Dermis microvascular lymphatic vessel endothelial cell (primary cell): ENCODE measurements around the gene GLT6D1. TPM values are rescaled to one million over a fixed set of nuclear protein-coding genes. Genes with fewer than 3 reads are reported as not detected.
"Not testable (repeated sequence)": the region's sequence is repeated elsewhere in the genome, so short reads cannot be mapped to it uniquely, and the experiment has no call there.

ENCODE experiments used
- DNase-seq, 2 donors: peaks; one replicate each; pipeline versions ENCODE4 v3.0.0 to v3.0.0-alpha.2; 2010; ENCODE audit warnings: low read depth in 2 of 2
- total RNA-seq: library from RNA; depleted of rRNA; stranded (reverse); fragments of >200 nt; gene quantifications from 2 replicates; pipeline ENCODE4 v1.2.1, GENCODE V29; 2014

GLT6D1 gene
- not detected in 2 replicates for total RNA-seq

- no peak for DNase-seq
These were observed at the start of gene GLT6D1 for GRCh38 chr9:135639196-135639595. Gene GLT6D1 (minus strand): TSS chr9:135639540. CDS start chr9:135639187, 353 bp downstream.

DNA sequence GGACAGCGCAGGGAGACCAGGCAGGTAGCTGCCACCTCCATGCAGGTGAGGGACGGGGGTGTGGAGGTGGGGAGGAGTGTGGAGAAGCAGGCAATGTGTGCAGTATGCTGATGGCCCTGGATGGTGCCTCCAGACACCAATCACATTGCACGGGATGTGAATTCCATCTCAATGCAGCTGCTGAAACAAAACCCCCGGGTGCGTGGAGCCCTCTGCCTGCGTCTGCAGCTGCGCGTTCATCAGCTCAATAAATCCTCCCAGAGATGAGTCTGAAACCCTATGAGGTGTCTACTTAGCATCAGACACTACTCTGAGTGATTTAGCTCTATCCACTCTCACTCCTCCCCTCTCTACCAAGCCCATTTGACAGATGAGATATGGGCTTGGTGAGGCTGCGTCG is 49.7 kb upstream of the GLT6D1 start:
- no peak for DNase-seq

DNA sequence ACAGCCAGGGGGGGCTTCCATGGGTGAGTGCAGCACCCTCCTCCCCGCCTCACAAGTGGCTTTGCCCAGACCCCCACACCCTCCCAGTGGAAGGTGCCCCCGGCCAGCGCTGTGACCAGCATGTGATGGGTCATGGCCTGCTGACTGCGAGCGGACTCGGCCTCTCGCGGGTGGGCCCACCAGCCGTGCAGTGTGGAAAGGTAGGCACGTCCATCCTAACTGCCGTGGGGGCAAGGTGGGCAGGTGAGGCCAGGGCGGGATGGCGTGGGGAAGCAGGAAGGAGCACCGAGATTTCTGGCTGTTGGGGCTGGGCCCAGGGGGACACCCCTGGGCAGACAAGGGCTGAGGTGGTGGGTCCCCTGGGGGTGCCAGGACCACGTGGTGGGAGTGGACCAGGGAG is 47.9 kb upstream of the GLT6D1 start:
- DNase-seq = no peak

- no peak for DNase-seq
These were observed 45.4 kb upstream of the GLT6D1 start for GRCh38 chr9:135684691-135685090.

GRCh38 chr9:135683401-135684034 is 44.2 kb upstream of the GLT6D1 start:
- DNase-seq = no peak

- no peak for DNase-seq
These were observed 41.8 kb upstream of the GLT6D1 start for GRCh38 chr9:135681161-135681560.

DNA sequence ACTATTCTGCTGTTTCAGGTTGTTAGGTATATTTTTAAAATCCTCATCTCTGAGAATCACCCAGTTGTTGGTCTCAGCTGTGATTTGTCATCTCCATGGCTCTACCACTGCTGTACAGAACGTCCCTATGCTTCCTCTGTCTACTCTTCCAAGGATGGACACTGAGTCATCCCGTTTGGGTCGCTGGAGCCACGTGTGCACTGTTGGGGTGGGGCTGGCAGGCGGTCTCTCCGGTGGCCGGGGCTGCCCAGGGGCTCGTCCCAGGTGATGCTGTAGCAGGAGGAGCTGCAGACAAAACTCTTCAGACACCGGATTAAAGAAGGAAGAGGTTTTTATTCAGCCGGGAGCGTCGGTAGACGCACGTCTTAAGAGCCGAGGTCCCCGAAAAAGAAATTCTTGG is 40.7 kb upstream of the GLT6D1 start:
- DNase-seq = no peak

DNA sequence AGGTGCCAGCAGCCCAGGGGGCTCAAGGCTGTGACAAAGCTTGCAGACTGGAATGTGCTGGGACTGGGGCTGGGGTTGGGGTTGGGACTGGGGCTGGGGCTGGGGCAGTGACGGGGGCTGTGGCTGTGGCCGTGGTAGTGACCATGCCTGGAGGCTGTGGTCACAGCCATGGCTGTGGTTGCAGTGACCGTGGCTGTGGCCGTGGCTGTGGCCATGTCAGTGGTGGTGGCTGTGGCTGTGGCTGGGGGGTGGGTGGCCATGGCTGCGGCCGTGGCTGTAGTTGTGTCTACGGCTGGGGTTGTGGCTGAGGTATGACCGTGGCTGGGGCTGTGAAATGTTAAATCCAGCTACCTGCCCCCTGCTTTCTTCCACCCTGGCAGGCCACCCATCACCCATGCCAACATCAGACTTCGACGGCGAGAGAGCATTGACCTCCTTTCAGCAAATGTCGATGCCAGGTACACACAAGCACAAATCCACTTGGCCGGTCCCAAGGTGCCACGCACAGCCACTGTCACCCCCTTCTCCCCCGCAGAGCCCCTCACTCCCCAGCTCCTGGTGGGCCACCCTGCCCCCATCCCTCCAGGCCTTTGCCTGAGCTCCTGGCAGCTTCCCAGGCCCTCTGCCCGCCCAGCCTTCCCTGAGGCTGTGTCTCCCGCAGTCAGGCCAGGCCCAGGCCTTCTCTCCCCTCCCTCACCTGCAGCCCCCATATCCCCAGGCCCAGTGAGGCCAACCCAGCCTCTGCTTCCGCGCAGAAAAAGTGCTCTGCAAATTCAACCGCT is 39.1 kb upstream of the GLT6D1 start:
- DNase-seq = no peak

- no peak for DNase-seq
These were observed 38.4 kb upstream of the GLT6D1 start for GRCh38 chr9:135677641-135678168.

GRCh38 chr9:135676891-135677290 is 37.6 kb upstream of the GLT6D1 start:
- no peak for DNase-seq

- DNase-seq = no peak
These were observed 35.6 kb upstream of the GLT6D1 start for GRCh38 chr9:135674977-135675376.

DNA sequence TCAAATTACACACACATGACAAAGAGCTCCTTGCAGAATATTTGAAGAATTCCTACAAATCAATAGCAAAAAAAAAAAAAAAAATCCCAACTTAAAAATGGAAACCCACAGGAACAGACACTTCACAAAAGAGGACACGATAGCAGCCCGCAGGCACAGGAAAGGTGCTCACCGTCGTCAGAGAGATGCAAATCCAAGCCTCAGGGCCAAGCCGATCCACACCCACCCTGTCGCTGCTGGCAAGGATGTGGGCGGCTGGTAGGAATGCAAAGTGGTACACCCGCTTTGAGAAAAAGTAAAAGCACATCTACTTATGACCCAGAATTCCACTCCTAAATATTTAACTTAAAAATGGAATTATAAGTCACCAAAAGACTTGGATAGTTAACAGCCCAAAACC is 34.6 kb upstream of the GLT6D1 start:
- DNase-seq = no peak

DNA sequence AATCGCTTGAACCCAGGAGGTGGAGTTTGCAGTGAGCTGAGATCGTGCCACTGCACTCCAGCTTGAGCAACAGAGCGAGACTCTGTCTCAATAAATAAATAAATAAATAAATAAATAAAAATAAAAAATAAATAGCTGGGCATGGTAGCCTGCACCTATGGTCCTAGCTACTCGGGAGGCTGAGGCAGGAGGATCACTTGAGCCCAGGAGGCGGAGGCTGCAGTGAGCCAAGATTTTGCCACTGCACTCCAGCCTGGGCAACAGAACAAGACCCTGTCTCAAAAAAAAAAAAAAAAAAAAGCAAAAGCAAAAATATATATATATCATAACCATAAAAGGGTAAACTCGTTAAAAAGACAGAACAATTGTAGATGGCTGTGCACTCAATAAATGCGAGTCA is 33.4 kb upstream of the GLT6D1 start:
- DNase-seq = not testable (repeated sequence)

DNA sequence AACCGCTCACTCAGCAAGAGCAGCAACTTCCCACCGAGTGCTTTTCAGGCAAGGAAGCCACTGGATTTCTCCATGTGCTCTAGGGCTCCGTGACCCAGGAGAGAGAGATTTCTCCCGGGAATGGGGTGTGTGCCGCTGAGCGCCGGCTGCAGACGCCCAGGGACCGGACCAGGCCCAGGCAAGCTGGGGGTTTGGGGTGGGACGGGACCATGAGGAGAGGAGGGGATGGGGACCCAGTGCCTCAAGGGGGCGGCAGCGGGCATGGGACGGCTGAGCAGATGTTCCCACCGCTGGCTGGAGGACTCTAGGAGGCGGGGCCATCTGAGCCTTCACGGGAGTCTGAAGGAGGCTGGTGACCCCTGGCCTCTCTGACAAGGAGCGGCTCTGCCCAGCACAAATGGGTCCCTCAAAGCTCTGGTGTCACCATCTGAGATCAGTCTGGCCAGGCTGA is 32.3 kb upstream of the GLT6D1 start:
- no peak for DNase-seq

DNA sequence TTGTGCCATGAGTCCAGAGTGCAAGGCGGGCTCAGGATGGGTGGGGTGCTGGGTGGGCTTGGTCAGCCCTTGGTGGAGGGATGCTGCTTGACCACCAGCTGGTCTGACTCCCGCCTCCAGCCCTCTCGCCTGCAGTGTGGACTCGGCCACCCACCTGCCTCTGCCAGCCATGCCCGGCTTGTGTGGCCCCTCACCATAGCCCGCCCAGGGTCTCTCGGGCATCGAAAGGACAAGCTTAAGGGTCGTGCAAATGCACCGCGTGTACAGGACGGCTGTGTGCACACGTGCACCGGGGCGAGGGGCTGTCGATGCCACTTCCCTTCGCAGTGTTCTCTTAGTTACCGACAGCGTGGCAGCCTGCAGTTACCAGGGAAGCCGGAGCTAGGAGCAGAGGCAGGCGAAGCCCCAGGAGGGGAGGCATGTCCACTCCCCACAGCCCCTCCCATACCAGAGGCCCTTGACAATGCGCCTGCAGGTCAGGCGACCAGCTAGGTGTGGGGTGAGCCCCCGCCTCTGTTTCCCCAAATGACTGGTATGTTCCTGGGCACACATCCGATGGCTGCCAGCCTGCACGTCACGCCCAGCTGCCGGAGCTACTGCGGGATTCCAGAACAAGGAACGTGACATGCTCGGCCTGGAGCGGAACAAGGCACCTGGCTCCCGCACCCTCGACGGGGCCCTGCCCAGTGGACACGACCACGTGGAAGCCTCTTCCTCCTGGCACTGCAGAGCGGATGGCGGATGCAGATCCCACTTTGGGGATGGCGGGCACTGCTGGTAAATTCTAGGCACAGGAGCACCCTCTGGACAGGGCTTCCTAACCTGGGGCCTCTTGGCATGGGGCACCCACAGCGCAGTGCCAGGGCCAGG is 31.6 kb upstream of the GLT6D1 start:
- no peak for DNase-seq

DNA sequence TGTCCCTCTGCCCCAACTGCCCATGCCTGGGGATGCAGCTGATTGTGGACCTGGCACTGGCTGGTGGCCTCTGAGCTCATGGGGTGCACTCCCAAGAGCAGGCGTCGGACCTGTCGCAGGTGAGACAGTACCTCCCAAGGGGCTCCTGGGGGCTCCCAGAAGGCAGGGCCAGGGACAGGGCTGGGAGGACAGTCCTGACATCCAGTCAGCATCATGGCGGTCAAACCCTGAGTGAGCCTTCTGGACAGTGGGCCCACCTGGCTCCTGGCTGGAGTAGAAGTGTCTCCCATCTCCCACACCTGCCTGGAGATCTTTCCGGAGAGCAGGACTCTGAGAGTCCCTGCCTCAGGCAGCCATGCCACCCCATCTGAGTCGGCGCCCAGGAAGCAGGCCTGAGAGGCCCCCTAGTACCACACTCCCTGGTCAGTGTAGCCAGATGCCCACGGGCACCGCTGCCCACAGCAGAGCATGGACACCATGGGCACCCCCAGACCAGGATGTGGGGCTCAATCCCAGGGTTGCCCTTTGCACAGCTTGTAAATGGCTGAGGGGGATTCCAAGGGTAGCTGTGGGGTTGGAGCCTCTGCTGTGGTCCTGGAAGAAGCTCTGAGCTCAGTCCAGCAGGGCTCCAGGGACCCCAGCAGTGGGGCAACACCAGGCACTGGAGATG is 30.4 kb upstream of the GLT6D1 start:
- DNase-seq = no peak

- DNase-seq = not testable (repeated sequence)
These were observed 29.7 kb upstream of the GLT6D1 start for GRCh38 chr9:135669018-135669417.

GRCh38 chr9:135667463-135668001 is 28.2 kb upstream of the GLT6D1 start:
- no peak for DNase-seq

GRCh38 chr9:135666534-135667462 is 27.5 kb upstream of the GLT6D1 start:
- DNase-seq = no peak

- DNase-seq = no peak
These were observed 26.5 kb upstream of the GLT6D1 start for GRCh38 chr9:135665795-135666189.
